IMR-90 (cell line): ENCODE results near the gene METTL1. TPM values are rescaled to one million over a fixed set of nuclear protein-coding genes. Genes with fewer than 3 reads are reported as not detected.

ENCODE experiments used
- ATAC-seq: fragments of 200-7000 bp; cut with Tn5 transposase; 2 replicates; pipeline ENCODE4 v1.9.1; 2020; ENCODE audit warnings: low read depth, mild to moderate bottlenecking, moderate library complexity
- BruUV-seq: library from RNA; stranded (reverse); fragments of 400-500 nt; replicated peaks from 2 replicates; lab custom pipeline; 2021; lab: Mats Ljungman, UMichigan
- CTCF ChIA-PET: fragments of 300-600 bp; formaldehyde crosslinking; extraction: SDS; loops from one replicate; lab custom pipeline; 2021; ENCODE audit warnings: antibody characterized with exemption; lab: Yijun Ruan, JAX
- POLR2A ChIA-PET: fragments of 300-600 bp; sonication (Branson Sonifier 250); formaldehyde crosslinking; loops from one replicate; lab custom pipeline; 2022; ENCODE audit warnings: antibody characterized with exemption; ENCODE audit not compliant: unreplicated experiment; lab: Charles Lee
- DNase-seq: peaks from one replicate; pipeline ENCODE4 v3.0.0; 2013
- H2AFZ ChIP-seq: replicated peaks from 2 replicates; pipeline ENCODE3; 2013; ENCODE audit warnings: low read length, mild to moderate bottlenecking; ENCODE audit not compliant: poor library complexity
- H2AK5ac ChIP-seq: 2 replicates; pipeline ENCODE4 v1.6.1; 2013; ENCODE audit warnings: low read depth, low read length, inconsistent platforms
- H2AK9ac ChIP-seq: replicated peaks from 2 replicates; pipeline ENCODE3; 2013; ENCODE audit warnings: mild to moderate bottlenecking, low read depth, low read length, moderate library complexity; ENCODE audit not compliant: poor library complexity
- H2BK120ac ChIP-seq: 2 replicates; pipeline ENCODE4 v1.6.1; 2013; ENCODE audit warnings: low read depth, low read length, inconsistent platforms
- H2BK15ac ChIP-seq: 3 replicates; pipeline ENCODE4 v1.6.1; 2013; ENCODE audit warnings: low read depth, low read length, inconsistent platforms
- H2BK20ac ChIP-seq: 2 replicates; pipeline ENCODE4 v1.6.1; 2013; ENCODE audit warnings: low read depth, mild to moderate bottlenecking, inconsistent platforms, low read length, moderate library complexity
- H2BK5ac ChIP-seq: 2 replicates; pipeline ENCODE4 v1.6.1; 2013; ENCODE audit warnings: mild to moderate bottlenecking, low read depth, low read length, inconsistent platforms; ENCODE audit not compliant: poor library complexity, severe bottlenecking
- H3K14ac ChIP-seq: replicated peaks from 2 replicates; pipeline ENCODE4 v1.6.1; 2013; ENCODE audit warnings: low read depth, low read length, inconsistent platforms
- H3K18ac ChIP-seq: 2 replicates; pipeline ENCODE4 v1.6.1; 2013; ENCODE audit warnings: low read depth, low read length, control low read depth
- H3K23ac ChIP-seq: 2 replicates; pipeline ENCODE4 v1.6.1; 2013; ENCODE audit warnings: low read depth, low read length, inconsistent platforms
- H3K27ac ChIP-seq: 2 replicates; pipeline ENCODE4 v1.5.1; 2013; ENCODE audit warnings: mild to moderate bottlenecking, control low read depth, low read length; ENCODE audit not compliant: insufficient read depth
- H3K27me3 ChIP-seq: 2 replicates; pipeline ENCODE4 v1.6.1; 2013; ENCODE audit warnings: low read length; ENCODE audit not compliant: control insufficient read depth, insufficient read depth
- H3K36me3 ChIP-seq: 2 replicates; pipeline ENCODE4 v1.6.1; 2013; ENCODE audit warnings: low read length, mixed read lengths; ENCODE audit not compliant: control insufficient read depth, insufficient read depth
- H3K4ac ChIP-seq: 2 replicates; pipeline ENCODE4 v1.6.1; 2013; ENCODE audit warnings: low read depth, low read length, inconsistent platforms
- H3K4me1 ChIP-seq: 2 replicates; pipeline ENCODE4 v1.6.1; 2013; ENCODE audit warnings: low read length, mixed read lengths; ENCODE audit not compliant: control insufficient read depth, insufficient read depth
- H3K4me2 ChIP-seq: 2 replicates; pipeline ENCODE4 v1.6.1; 2013; ENCODE audit warnings: low read depth, mild to moderate bottlenecking, control low read depth, low read length, moderate library complexity
- H3K4me3 ChIP-seq: 2 replicates; pipeline ENCODE4 v1.5.1; 2013; ENCODE audit warnings: low read depth, mild to moderate bottlenecking, control low read depth, low read length, moderate library complexity; ENCODE audit not compliant: insufficient read depth
- H3K56ac ChIP-seq: 2 replicates; pipeline ENCODE4 v1.6.1; 2013; ENCODE audit warnings: low read length, inconsistent platforms; ENCODE audit not compliant: insufficient read depth; ENCODE audit errors: extremely low read depth
- H3K79me1 ChIP-seq, 2 experiments: 2 replicates each; pipeline ENCODE4 v1.6.1; 2013; ENCODE audit warnings: low read length in 2 of 2, inconsistent platforms in 1 of 2, low read depth in 1 of 2
- H3K9ac ChIP-seq: 2 replicates; pipeline ENCODE4 v1.6.1; 2013; ENCODE audit warnings: low read depth, low read length, control low read depth
- H3K9me1 ChIP-seq: 2 replicates; pipeline ENCODE4 v1.6.1; 2013; ENCODE audit warnings: low read length, inconsistent platforms; ENCODE audit not compliant: insufficient read depth
- H3K9me3 ChIP-seq: 2 replicates; pipeline ENCODE4 v1.6.1; 2013; ENCODE audit warnings: low read length; ENCODE audit not compliant: control insufficient read depth, insufficient read depth
- H4K20me1 ChIP-seq: 2 replicates; pipeline ENCODE4 v1.6.1; 2013; ENCODE audit warnings: low read length, inconsistent platforms; ENCODE audit not compliant: insufficient read depth
- H4K5ac ChIP-seq: 2 replicates; pipeline ENCODE4 v1.6.1; 2013; ENCODE audit warnings: mild to moderate bottlenecking, low read depth, low read length, control low read depth
- H4K8ac ChIP-seq, 2 experiments: 2 replicates each; pipeline ENCODE4 v1.6.1; 2013; ENCODE audit warnings: low read depth in 2 of 2, low read length in 2 of 2, control low read depth in 1 of 2, inconsistent platforms in 1 of 2
- H4K91ac ChIP-seq: 2 replicates; pipeline ENCODE4 v1.6.1; 2013; ENCODE audit warnings: low read depth, low read length, inconsistent platforms; ENCODE audit not compliant: insufficient read depth
- BHLHE40 ChIP-seq: fragments of 150-350 bp; IDR thresholded peaks from 2 replicates; pipeline ENCODE4 v1.6.1; 2016; ENCODE audit warnings: mild to moderate bottlenecking, low read depth, low read length
- CHD1 ChIP-seq: IDR thresholded peaks from 2 replicates; pipeline ENCODE4 v1.6.1; 2012; ENCODE audit warnings: low read depth, low read length, improper control_type of control experiment
- ELK1 ChIP-seq: fragments of 150-350 bp; IDR thresholded peaks from 2 replicates; pipeline ENCODE4 v1.6.1; 2016; ENCODE audit warnings: low read depth, mild to moderate bottlenecking, low read length, moderate library complexity, borderline replicate concordance
- FOS ChIP-seq: fragments of 150-350 bp; IDR thresholded peaks from 2 replicates; pipeline ENCODE4 v1.6.1; 2016; ENCODE audit warnings: low read depth, low read length
- MAFK ChIP-seq: IDR thresholded peaks from 2 replicates; pipeline ENCODE4 v1.6.1; 2012; ENCODE audit warnings: low read depth, low read length, improper control_type of control experiment
- MAZ ChIP-seq: IDR thresholded peaks from 2 replicates; pipeline ENCODE4 v1.6.1; 2012; ENCODE audit warnings: low read depth, mild to moderate bottlenecking, low read length, improper control_type of control experiment, moderate library complexity, borderline replicate concordance
- MXI1 ChIP-seq: IDR thresholded peaks from 2 replicates; pipeline ENCODE4 v1.6.1; 2012; ENCODE audit warnings: low read depth, mild to moderate bottlenecking, low read length, moderate library complexity, borderline replicate concordance
- NFE2L2 ChIP-seq: fragments of 150-350 bp; IDR thresholded peaks from 2 replicates; pipeline ENCODE4 v1.6.1; 2016; ENCODE audit warnings: low read depth, mild to moderate bottlenecking, low read length
- POLR2A ChIP-seq: IDR thresholded peaks from 2 replicates; pipeline ENCODE4 v1.6.1; 2012; ENCODE audit warnings: mild to moderate bottlenecking, low read depth, low read length
- RFX5 ChIP-seq: IDR thresholded peaks from 2 replicates; pipeline ENCODE4 v1.8.0; 2012; ENCODE audit warnings: low read depth, mild to moderate bottlenecking, low read length, moderate library complexity
- SMC3 ChIP-seq: fragments of 150-350 bp; IDR thresholded peaks from 2 replicates; pipeline ENCODE4 v1.6.1; 2016; ENCODE audit warnings: low read depth, mild to moderate bottlenecking, antibody characterized with exemption, low read length, moderate library complexity
- USF2 ChIP-seq: fragments of 150-350 bp; IDR thresholded peaks from 2 replicates; pipeline ENCODE4 v1.6.1; 2017; ENCODE audit warnings: mild to moderate bottlenecking, antibody characterized with exemption, low read length, low read depth
- WGBS, 2 experiments: methylation state at CpG; one replicate each; pipeline versions ENCODE4 v1.1.5 to v1.1.7; 2013; ENCODE audit warnings: missing lambda C conversion rate in 2 of 2; ENCODE audit not compliant: insufficient read length in 1 of 2; ENCODE audit errors: extremely low coverage in 2 of 2; 5-methylcytosine and 5-hydroxymethylcytosine counted together
- dilution Hi-C: fragments of 300-500 bp; cut with HindIII; formaldehyde crosslinking; loops from one replicate; pipeline ENCODE4 v1.14.3; 2018; ENCODE audit warnings: low sequenced_read_pairs; ENCODE audit not compliant: unreplicated experiment
- in situ Hi-C: fragments of 300-500 bp; cut with MboI; formaldehyde crosslinking; loops from 3 replicates; pipeline ENCODE4 v1.14.3; 2019; ENCODE audit warnings: low sequenced_read_pairs, inconsistent platforms, mixed read lengths
- intact Hi-C: fragments of 100-400 bp; cut with micrococcal nuclease; formaldehyde crosslinking; loops from 2 replicates; pipeline ENCODE4 v1.10.0; 2022
- polyA plus RNA-seq, 3 experiments: library from polyadenylated mRNA; depleted of rRNA; stranded (reverse); fragments of >200 nt; gene quantifications; 2 replicates each; pipeline ENCODE4 v1.2.3, GENCODE V29; 2012; ENCODE audit warnings: low replicate concordance in 1 of 3
- total RNA-seq: library from RNA; depleted of rRNA; stranded (reverse); fragments of >200 nt; gene quantifications from 2 replicates; pipeline ENCODE4 v1.2.3, GENCODE V29; 2012
- TF ChIP-seq, protein P1 (sequence below): conservative IDR thresholded peaks from 2 replicates; pipeline ENCODE4 v1.5.1; 2012; ENCODE audit warnings: mild to moderate bottlenecking, low read depth, low read length, improper control_type of control experiment

Gene METTL1
- total and polyA plus RNA-seq, 2 of the 4 experiments (the other 2 are of a cell fraction), result 12.4 to 27.5 TPM

- BruUV-seq, result no TSS peak
- peak overlapping the region; percentile 100 for H3K14ac ChIP-seq
- ChIA-PET CTCF (interaction anchor here (1.1 to 1.2 kb wide), 3 partner anchors 10 to 33 kb away, joined by 3 to 4 read pairs (median 3); partner anchors contain the start of gene OS9), POLR2A (interaction anchor here (0.6 to 1.2 kb wide), 2 partner anchors 9 to 18 kb away, joined by 3 to 5 read pairs; partner anchors contain the start of gene TSPAN31)
- peaks cover 6% of the 10 kb centered on the region; the same call in 1 of the 2 replicates for H3K9me1 ChIP-seq
- peak overlapping the region; percentile 80 for H3K27ac ChIP-seq
- peak overlapping the region; percentile 97 for H3K4ac ChIP-seq
- peak overlapping the region; percentile 99 for H2AK9ac ChIP-seq
- peaks cover 0 to 17% of the 10 kb centered on the region in 2 experiments; a peak in 1 of 4 replicates for H3K79me1 ChIP-seq
- H4K8ac ChIP-seq, result peak overlapping the region; percentile 95 to 96
- peak overlapping the region; percentile 65 for H3K18ac ChIP-seq
- peak overlapping the region; percentile 70 for H3K4me3 ChIP-seq
- DNase-seq (peak; percentile 76), ATAC-seq (peak; percentile 93)
- H3K56ac ChIP-seq, result peak overlapping the region; percentile 93
- H3K23ac ChIP-seq, result peak overlapping the region; percentile 92
- peak overlapping the region; percentile 100 for H2AFZ ChIP-seq
- in situ Hi-C loops (no loop called here), intact Hi-C loops (no loop called here), dilution Hi-C loops (no loop called here)
- H4K91ac ChIP-seq, result peak overlapping the region; percentile 98
- H4K20me1 ChIP-seq, result peaks cover 9% of the 10 kb centered on the region; the same call in 1 of the 2 replicates
- H3K27me3 ChIP-seq, result peaks cover 5% of the 10 kb centered on the region; the same call in 1 of the 2 replicates
- no peak overlapping the region for H2BK20ac ChIP-seq
- peak overlapping the region; percentile 90; the same call in 1 of the 2 replicates for H2AK5ac ChIP-seq
- WGBS, 2 experiments, result 3% methylated on average over 45 of the region's 79 CpGs; no CpG with 5 or more reads in 1 of the 2 experiments
- H2BK15ac ChIP-seq, result peak overlapping the region; percentile 89; the same call in 2 of the 3 replicates
- H3K9ac ChIP-seq, result peak overlapping the region; percentile 92
- peak overlapping the region; percentile 79 for H3K4me2 ChIP-seq
- H2BK5ac ChIP-seq, result peak overlapping the region; percentile 74
- peak overlapping the region; percentile 68; the same call in 1 of the 2 replicates for H2BK120ac ChIP-seq
- no peaks in the 10 kb centered on the region for H3K9me3 ChIP-seq
- 0 out of 2 replicates have a peak, but pooled peaks cover 4% of the 10 kb centered on the region for H3K4me1 ChIP-seq
- H3K36me3 ChIP-seq, result peaks cover 6% of the 10 kb centered on the region; the same call in 1 of the 2 replicates
- H4K5ac ChIP-seq, result peak overlapping the region; percentile 90
- TF ChIP-seq BHLHE40 (peak; percentile 67), USF2 (peak; percentile 73), ELK1 (no peak), SMC3 (peak; percentile 52), MAFK (no peak), POLR2A (no peak; the same call in none of the 2 replicates), CHD1 (no peak), MXI1 (peak; percentile 59), NFE2L2 (no peak), RFX5 (no peak), FOS (no peak), MAZ (peak; percentile 16; the same call in 1 of the 2 replicates)
- TF ChIP-seq, protein P1, sequence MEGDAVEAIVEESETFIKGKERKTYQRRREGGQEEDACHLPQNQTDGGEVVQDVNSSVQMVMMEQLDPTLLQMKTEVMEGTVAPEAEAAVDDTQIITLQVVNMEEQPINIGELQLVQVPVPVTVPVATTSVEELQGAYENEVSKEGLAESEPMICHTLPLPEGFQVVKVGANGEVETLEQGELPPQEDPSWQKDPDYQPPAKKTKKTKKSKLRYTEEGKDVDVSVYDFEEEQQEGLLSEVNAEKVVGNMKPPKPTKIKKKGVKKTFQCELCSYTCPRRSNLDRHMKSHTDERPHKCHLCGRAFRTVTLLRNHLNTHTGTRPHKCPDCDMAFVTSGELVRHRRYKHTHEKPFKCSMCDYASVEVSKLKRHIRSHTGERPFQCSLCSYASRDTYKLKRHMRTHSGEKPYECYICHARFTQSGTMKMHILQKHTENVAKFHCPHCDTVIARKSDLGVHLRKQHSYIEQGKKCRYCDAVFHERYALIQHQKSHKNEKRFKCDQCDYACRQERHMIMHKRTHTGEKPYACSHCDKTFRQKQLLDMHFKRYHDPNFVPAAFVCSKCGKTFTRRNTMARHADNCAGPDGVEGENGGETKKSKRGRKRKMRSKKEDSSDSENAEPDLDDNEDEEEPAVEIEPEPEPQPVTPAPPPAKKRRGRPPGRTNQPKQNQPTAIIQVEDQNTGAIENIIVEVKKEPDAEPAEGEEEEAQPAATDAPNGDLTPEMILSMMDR, result peak; percentile 85
These were observed 45.6 kb downstream of the METTL1 start for GRCh38 chr12:57726151-57726883.
